ENCODE measurements around the gene DAPK2.

DNA sequence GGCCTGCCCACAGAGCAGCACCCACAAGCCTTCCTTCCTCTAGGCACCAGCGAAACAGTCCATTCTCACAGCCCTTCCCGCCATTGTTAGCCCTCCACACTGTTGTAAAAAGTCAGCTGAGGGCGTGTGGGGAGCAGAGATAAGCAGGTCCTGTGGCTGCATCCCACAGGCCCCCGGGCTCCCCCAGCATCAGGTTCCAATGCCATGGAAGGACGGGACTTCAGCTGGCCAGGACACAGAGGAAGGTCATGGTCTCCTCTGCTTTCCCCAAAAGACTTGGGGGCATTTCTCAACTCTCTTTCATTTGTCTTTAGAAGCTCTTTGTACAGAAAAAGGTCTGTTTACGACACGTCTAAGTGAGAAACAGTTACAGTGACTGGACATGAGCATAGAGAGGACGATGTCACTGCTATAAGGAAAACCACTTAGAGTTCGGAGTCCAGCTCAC lies 127.4 kb downstream of the DAPK2 start:
- TF ChIP-seq, protein P1, sequence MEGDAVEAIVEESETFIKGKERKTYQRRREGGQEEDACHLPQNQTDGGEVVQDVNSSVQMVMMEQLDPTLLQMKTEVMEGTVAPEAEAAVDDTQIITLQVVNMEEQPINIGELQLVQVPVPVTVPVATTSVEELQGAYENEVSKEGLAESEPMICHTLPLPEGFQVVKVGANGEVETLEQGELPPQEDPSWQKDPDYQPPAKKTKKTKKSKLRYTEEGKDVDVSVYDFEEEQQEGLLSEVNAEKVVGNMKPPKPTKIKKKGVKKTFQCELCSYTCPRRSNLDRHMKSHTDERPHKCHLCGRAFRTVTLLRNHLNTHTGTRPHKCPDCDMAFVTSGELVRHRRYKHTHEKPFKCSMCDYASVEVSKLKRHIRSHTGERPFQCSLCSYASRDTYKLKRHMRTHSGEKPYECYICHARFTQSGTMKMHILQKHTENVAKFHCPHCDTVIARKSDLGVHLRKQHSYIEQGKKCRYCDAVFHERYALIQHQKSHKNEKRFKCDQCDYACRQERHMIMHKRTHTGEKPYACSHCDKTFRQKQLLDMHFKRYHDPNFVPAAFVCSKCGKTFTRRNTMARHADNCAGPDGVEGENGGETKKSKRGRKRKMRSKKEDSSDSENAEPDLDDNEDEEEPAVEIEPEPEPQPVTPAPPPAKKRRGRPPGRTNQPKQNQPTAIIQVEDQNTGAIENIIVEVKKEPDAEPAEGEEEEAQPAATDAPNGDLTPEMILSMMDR (IDR thresholded peaks at IDR 0.05) = no peak
- TF ChIP-seq POLR2A (IDR thresholded peaks at IDR 0.05) = no peak
